Trophoblast cell (in vitro differentiated cells and primary cell): ENCODE measurements around the gene PLSCR4.

Experiments used
- DNase-seq, 2 donors: peaks; one replicate each; pipeline ENCODE4 v3.0.0-alpha.2; 2016
- H2AFZ ChIP-seq: 2 replicates; pipeline ENCODE4 v1.6.1; 2013; ENCODE audit warnings: low read length, moderate library complexity, mild to moderate bottlenecking; ENCODE audit not compliant: insufficient read depth, poor library complexity
- H2AK5ac ChIP-seq: 2 replicates; pipeline ENCODE4 v1.6.1; 2013; ENCODE audit warnings: mild to moderate bottlenecking, low read length
- H2BK120ac ChIP-seq: 2 replicates; pipeline ENCODE4 v1.6.1; 2013; ENCODE audit warnings: low read length, mild to moderate bottlenecking, moderate library complexity; ENCODE audit not compliant: insufficient read depth, poor library complexity
- H2BK12ac ChIP-seq: 2 replicates; pipeline ENCODE4 v1.6.1; 2013; ENCODE audit warnings: mild to moderate bottlenecking, low read length, moderate library complexity
- H2BK5ac ChIP-seq: 2 replicates; pipeline ENCODE4 v1.6.1; 2013; ENCODE audit warnings: low read length, low read depth, moderate library complexity, mild to moderate bottlenecking; ENCODE audit not compliant: poor library complexity
- H3K14ac ChIP-seq: 2 replicates; pipeline ENCODE4 v1.6.1; 2013; ENCODE audit warnings: mild to moderate bottlenecking, low read length
- H3K18ac ChIP-seq: 2 replicates; pipeline ENCODE4 v1.6.1; 2013; ENCODE audit warnings: mild to moderate bottlenecking, low read length
- H3K23ac ChIP-seq: 2 replicates; pipeline ENCODE4 v1.6.1; 2013; ENCODE audit warnings: low read length
- H3K27ac ChIP-seq: 2 replicates; pipeline ENCODE4 v1.5.1; 2013; ENCODE audit warnings: low read depth, mild to moderate bottlenecking, inconsistent platforms, low read length, moderate library complexity
- H3K27me3 ChIP-seq: 2 replicates; pipeline ENCODE4 v1.6.1; 2013; ENCODE audit warnings: inconsistent platforms, mild to moderate bottlenecking, low read length, moderate library complexity; ENCODE audit not compliant: insufficient read depth
- H3K36me3 ChIP-seq, 2 experiments: 1 replicate in 1 of 2; 2 replicates in 1 of 2; pipeline ENCODE4 v1.6.1; 2013; ENCODE audit warnings: low read length in 2 of 2, mild to moderate bottlenecking in 2 of 2, moderate library complexity in 1 of 2; ENCODE audit not compliant: insufficient read depth in 2 of 2, control insufficient read depth in 1 of 2
- H3K4ac ChIP-seq: 2 replicates; pipeline ENCODE4 v1.6.1; 2013; ENCODE audit warnings: low read depth, mild to moderate bottlenecking, low read length, moderate library complexity
- H3K4me1 ChIP-seq, 2 experiments: 1 replicate in 1 of 2; 2 replicates in 1 of 2; pipeline ENCODE4 v1.6.1; 2013; ENCODE audit warnings: low read length in 2 of 2, mild to moderate bottlenecking in 2 of 2, moderate library complexity in 1 of 2; ENCODE audit not compliant: insufficient read depth in 2 of 2, control insufficient read depth in 1 of 2
- H3K4me2 ChIP-seq: 2 replicates; pipeline ENCODE4 v1.6.1; 2013; ENCODE audit warnings: inconsistent platforms, mild to moderate bottlenecking, low read length, moderate library complexity
- H3K4me3 ChIP-seq: 2 replicates; pipeline ENCODE4 v1.5.1; 2013; ENCODE audit warnings: mild to moderate bottlenecking, low read depth, low read length, inconsistent platforms
- H3K79me1 ChIP-seq: one replicate; pipeline ENCODE4 v1.6.1; 2013; ENCODE audit warnings: low read length
- H3K79me2 ChIP-seq: 2 replicates; pipeline ENCODE4 v1.6.1; 2013; ENCODE audit warnings: low read length, mild to moderate bottlenecking; ENCODE audit not compliant: control insufficient read depth, insufficient read depth, poor library complexity
- H3K9ac ChIP-seq: 2 replicates; pipeline ENCODE4 v1.6.1; 2013; ENCODE audit warnings: mild to moderate bottlenecking, low read length
- H3K9me3 ChIP-seq: 2 replicates; pipeline ENCODE4 v1.6.1; 2013; ENCODE audit warnings: low read depth, mild to moderate bottlenecking, control low read depth, inconsistent platforms, low read length; ENCODE audit not compliant: insufficient read depth
- H4K12ac ChIP-seq: 2 replicates; pipeline ENCODE4 v1.6.1; 2013; ENCODE audit warnings: low read depth, mild to moderate bottlenecking, low read length, moderate library complexity
- H4K8ac ChIP-seq: 2 replicates; pipeline ENCODE4 v1.6.1; 2013; ENCODE audit warnings: low read depth, mild to moderate bottlenecking, low read length, moderate library complexity
- H4K91ac ChIP-seq: one replicate; pipeline ENCODE4 v1.6.1; 2013; ENCODE audit warnings: low read depth, mild to moderate bottlenecking, low read length, moderate library complexity
- WGBS: extraction: QIAGEN DNeasy Blood & Tissue Kit; methylation state at CpG from one replicate; pipeline ENCODE4 v1.1.7; 2013; ENCODE audit warnings: missing lambda C conversion rate; ENCODE audit not compliant: insufficient read length, insufficient coverage; ENCODE audit errors: extremely low coverage; 5-methylcytosine and 5-hydroxymethylcytosine counted together

The PLSCR4 gene

GRCh38 chr3:146166826-146167225, 84.1 kb downstream of the PLSCR4 start:
- Histone ChIP-seq H2BK12ac (no peak overlapping the region), H3K27ac (peak overlapping the region; percentile 33), H4K12ac (no peak overlapping the region), H3K4me1 (peaks cover 3 to 7% of the 10 kb centered on the region in 2 experiments), H2AFZ (no peak overlapping the region), H3K79me2 (no peaks in the 10 kb centered on the region), H3K9me3 (no peaks in the 10 kb centered on the region), H2AK5ac (no peak overlapping the region), H2BK120ac (no peak overlapping the region), H3K36me3 (no peaks in the 10 kb centered on the region), H3K18ac (no peak overlapping the region), H3K4ac (no peak overlapping the region), H3K4me3 (no peak overlapping the region), H3K9ac (no peak overlapping the region), H3K79me1 (no peaks in the 10 kb centered on the region), H4K8ac (no peak overlapping the region), H3K4me2 (peak overlapping the region; percentile 16), H3K27me3 (no peaks in the 10 kb centered on the region), H3K23ac (no peak overlapping the region), H3K14ac (no peak overlapping the region), H4K91ac (no peak overlapping the region), H2BK5ac (peak overlapping the region; percentile 56)
- peak; percentile 15 to 51 for DNase-seq
- no CpG with 5 or more reads among the region's 3 CpGs for WGBS

GRCh38 chr3:146166415-146166821, 84.5 kb downstream of the PLSCR4 start:
- peak overlapping the region; percentile 33 for H3K27ac ChIP-seq
- H2BK12ac ChIP-seq = no peak overlapping the region
- H3K9me3 ChIP-seq = no peaks in the 10 kb centered on the region
- no peak overlapping the region for H3K23ac ChIP-seq
- no peak overlapping the region for H4K8ac ChIP-seq
- WGBS = no CpG with 5 or more reads among the region's 4 CpGs
- H3K14ac ChIP-seq = no peak overlapping the region
- H3K79me2 ChIP-seq = peaks cover under 1% of the 10 kb centered on the region
- peaks cover 4% of the 10 kb centered on the region for H3K79me1 ChIP-seq
- H3K4me2 ChIP-seq = no peak overlapping the region
- no peak overlapping the region for H3K4ac ChIP-seq
- H2AFZ ChIP-seq = no peak overlapping the region
- peak overlapping the region; percentile 56 for H2BK5ac ChIP-seq
- no peak overlapping the region for H2AK5ac ChIP-seq
- no peak overlapping the region for H4K91ac ChIP-seq
- no peak overlapping the region for H3K9ac ChIP-seq
- no peak overlapping the region for H3K18ac ChIP-seq
- H4K12ac ChIP-seq = no peak overlapping the region
- DNase-seq = peak; percentile 83 to 93
- H2BK120ac ChIP-seq = no peak overlapping the region
- H3K27me3 ChIP-seq = no peaks in the 10 kb centered on the region
- H3K4me3 ChIP-seq = no peak overlapping the region
- H3K4me1 ChIP-seq = peaks cover 3 to 10% of the 10 kb centered on the region in 2 experiments
- no peaks in the 10 kb centered on the region for H3K36me3 ChIP-seq

- Histone ChIP-seq H3K4ac (no peak overlapping the region), H3K14ac (no peak overlapping the region), H2AFZ (no peak overlapping the region), H4K8ac (no peak overlapping the region), H3K4me3 (no peak overlapping the region), H2BK120ac (no peak overlapping the region), H3K79me1 (peaks cover 9% of the 10 kb centered on the region), H4K12ac (no peak overlapping the region), H3K18ac (no peak overlapping the region), H3K27me3 (no peaks in the 10 kb centered on the region), H3K9me3 (no peaks in the 10 kb centered on the region), H2AK5ac (no peak overlapping the region), H2BK12ac (no peak overlapping the region), H3K27ac (no peak overlapping the region), H3K23ac (no peak overlapping the region), H3K4me2 (no peak overlapping the region), H3K79me2 (peaks cover 2% of the 10 kb centered on the region), H2BK5ac (no peak overlapping the region), H3K4me1 (peaks cover 3 to 10% of the 10 kb centered on the region in 2 experiments), H3K36me3 (no peaks in the 10 kb centered on the region), H4K91ac (no peak overlapping the region), H3K9ac (no peak overlapping the region)
- DNase-seq = no peak
- WGBS = no CpG with 5 or more reads among the region's 2 CpGs
Observed at GRCh38 chr3:146165877-146166276, 85.0 kb downstream of the PLSCR4 start.

- Histone ChIP-seq H3K4me3 (no peak overlapping the region), H3K27me3 (no peaks in the 10 kb centered on the region), H4K8ac (peak overlapping the region; percentile 29), H2AFZ (peak overlapping the region; percentile 45), H3K4me1 (peaks cover 3 to 10% of the 10 kb centered on the region in 2 experiments), H3K9ac (no peak overlapping the region), H3K18ac (no peak overlapping the region), H2BK12ac (peak overlapping the region; percentile 30), H3K9me3 (no peaks in the 10 kb centered on the region), H3K4me2 (no peak overlapping the region), H3K14ac (peak overlapping the region; percentile 15), H2AK5ac (no peak overlapping the region), H2BK120ac (peak overlapping the region; percentile 17), H3K79me1 (peaks cover 16% of the 10 kb centered on the region), H4K12ac (no peak overlapping the region), H3K36me3 (no peaks in the 10 kb centered on the region), H3K4ac (no peak overlapping the region), H2BK5ac (no peak overlapping the region), H4K91ac (no peak overlapping the region), H3K23ac (no peak overlapping the region), H3K79me2 (peaks cover 9% of the 10 kb centered on the region), H3K27ac (no peak overlapping the region)
- no CpG with 5 or more reads among the region's 7 CpGs for WGBS
- peak; percentile 50 to 74 for DNase-seq
Observed at GRCh38 chr3:146164971-146165769, 85.7 kb downstream of the PLSCR4 start.
